Measurements from ENCODE around the gene DYNC1LI1.

DYNC1LI1 gene

DNA sequence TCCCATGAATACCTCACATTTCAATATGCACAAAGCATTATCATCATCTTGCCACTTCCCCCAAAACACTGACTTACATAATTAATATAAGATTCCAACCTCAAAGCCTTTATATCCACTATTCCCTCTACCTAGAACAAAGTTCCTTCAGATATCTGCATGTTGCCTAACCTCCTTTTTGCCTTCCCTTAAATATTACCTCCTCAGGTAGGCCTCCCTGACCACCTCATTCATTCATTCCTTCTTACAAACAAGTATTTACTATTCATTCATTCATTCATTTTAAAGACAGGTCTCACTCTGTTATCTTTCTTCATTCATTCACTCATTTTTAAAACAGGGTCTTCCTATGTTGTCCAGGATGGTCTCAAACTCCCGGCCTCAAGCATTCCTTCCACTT, 18.6 kb downstream of the DYNC1LI1 start:
- no peak overlapping the region for H3K4me2 ChIP-seq (ENCODE audit: low read length)
- H2BK120ac ChIP-seq (ENCODE audit: insufficient read depth, low read length, poor library complexity): no peak overlapping the region
- H2AK5ac ChIP-seq (ENCODE audit: low read length): no peak overlapping the region
- no peak overlapping the region for H3K18ac ChIP-seq (ENCODE audit: low read length)
- no peak overlapping the region for H4K12ac ChIP-seq (ENCODE audit: low read depth, low read length)
- no peaks in the 10 kb centered on the region for H3K9me3 ChIP-seq (ENCODE audit: insufficient read depth, low read depth, low read length)
- H3K79me2 ChIP-seq (ENCODE audit: control insufficient read depth, insufficient read depth, low read length, poor library complexity): no peaks in the 10 kb centered on the region
- H3K27ac ChIP-seq (ENCODE audit: low read depth, low read length): no peak overlapping the region
- no peaks in the 10 kb centered on the region for H3K79me1 ChIP-seq (ENCODE audit: low read length)
- no peaks in the 10 kb centered on the region for H3K27me3 ChIP-seq (ENCODE audit: insufficient read depth, low read length)
- H4K91ac ChIP-seq (ENCODE audit: low read depth, low read length): no peak overlapping the region
- WGBS (ENCODE audit: extremely low coverage, insufficient coverage, insufficient read length): no CpG with 5 or more reads among the region's 1 CpG
- H2BK5ac ChIP-seq (ENCODE audit: low read depth, low read length, poor library complexity): no peak overlapping the region
- no peak overlapping the region for H3K9ac ChIP-seq (ENCODE audit: low read length)
- no peak overlapping the region for H2BK12ac ChIP-seq (ENCODE audit: low read length)
- no peak overlapping the region for H2AFZ ChIP-seq (ENCODE audit: insufficient read depth, low read length, poor library complexity)
- no peak overlapping the region for H3K14ac ChIP-seq (ENCODE audit: low read length)
- H3K36me3 ChIP-seq (ENCODE audit: control insufficient read depth in 1 of 2, insufficient read depth in 2 of 2, low read length in 2 of 2): no peaks in the 10 kb centered on the region
- H3K4me1 ChIP-seq (ENCODE audit: control insufficient read depth in 1 of 2, insufficient read depth in 2 of 2, low read length in 2 of 2): no peaks in the 10 kb centered on the region
- H3K4me3 ChIP-seq (ENCODE audit: low read depth, low read length): no peak overlapping the region
- no peak overlapping the region for H4K8ac ChIP-seq (ENCODE audit: low read depth, low read length)
- DNase-seq: no peak
- no peak overlapping the region for H3K23ac ChIP-seq (ENCODE audit: low read length)
- no peak overlapping the region for H3K4ac ChIP-seq (ENCODE audit: low read depth, low read length)

DNA sequence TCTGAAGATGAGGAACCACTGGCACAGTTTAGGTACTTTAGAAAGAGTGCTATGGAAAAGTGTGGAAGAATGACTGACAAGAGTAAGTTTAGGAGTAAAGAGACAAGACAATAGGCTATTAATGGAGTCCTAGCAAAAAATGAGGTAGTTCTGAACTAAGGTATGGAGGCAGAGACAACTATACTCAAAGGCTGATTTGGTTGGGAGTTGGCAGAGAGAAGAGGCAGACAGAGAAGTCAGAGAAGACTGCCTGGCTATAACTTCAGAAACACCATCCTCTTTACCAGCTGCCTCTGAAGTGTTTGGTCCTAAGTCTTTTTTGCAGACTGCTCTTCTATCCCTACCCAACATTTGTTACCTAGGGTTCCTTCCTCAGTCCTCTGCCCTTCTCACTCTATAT, 19.2 kb downstream of the DYNC1LI1 start:
- H3K27ac ChIP-seq (ENCODE audit: low read depth, low read length): no peak overlapping the region
- no peak overlapping the region for H3K23ac ChIP-seq (ENCODE audit: low read length)
- no peak overlapping the region for H3K4me2 ChIP-seq (ENCODE audit: low read length)
- no peak overlapping the region for H2AFZ ChIP-seq (ENCODE audit: insufficient read depth, low read length, poor library complexity)
- H3K9me3 ChIP-seq (ENCODE audit: insufficient read depth, low read depth, low read length): no peaks in the 10 kb centered on the region
- H4K8ac ChIP-seq (ENCODE audit: low read depth, low read length): no peak overlapping the region
- H3K18ac ChIP-seq (ENCODE audit: low read length): no peak overlapping the region
- no peak overlapping the region for H2BK12ac ChIP-seq (ENCODE audit: low read length)
- no peaks in the 10 kb centered on the region for H3K4me1 ChIP-seq (ENCODE audit: control insufficient read depth in 1 of 2, insufficient read depth in 2 of 2, low read length in 2 of 2)
- no peak overlapping the region for H3K4ac ChIP-seq (ENCODE audit: low read depth, low read length)
- H3K79me1 ChIP-seq (ENCODE audit: low read length): no peaks in the 10 kb centered on the region
- DNase-seq: no peak
- no peak overlapping the region for H3K4me3 ChIP-seq (ENCODE audit: low read depth, low read length)
- no peak overlapping the region for H2BK5ac ChIP-seq (ENCODE audit: low read depth, low read length, poor library complexity)
- H4K91ac ChIP-seq (ENCODE audit: low read depth, low read length): no peak overlapping the region
- H3K9ac ChIP-seq (ENCODE audit: low read length): no peak overlapping the region
- H2BK120ac ChIP-seq (ENCODE audit: insufficient read depth, low read length, poor library complexity): no peak overlapping the region
- H4K12ac ChIP-seq (ENCODE audit: low read depth, low read length): no peak overlapping the region
- H3K14ac ChIP-seq (ENCODE audit: low read length): no peak overlapping the region
- H2AK5ac ChIP-seq (ENCODE audit: low read length): no peak overlapping the region
- no peaks in the 10 kb centered on the region for H3K36me3 ChIP-seq (ENCODE audit: control insufficient read depth in 1 of 2, insufficient read depth in 2 of 2, low read length in 2 of 2)
- no peaks in the 10 kb centered on the region for H3K79me2 ChIP-seq (ENCODE audit: control insufficient read depth, insufficient read depth, low read length, poor library complexity)
- H3K27me3 ChIP-seq (ENCODE audit: insufficient read depth, low read length): no peaks in the 10 kb centered on the region

DNA sequence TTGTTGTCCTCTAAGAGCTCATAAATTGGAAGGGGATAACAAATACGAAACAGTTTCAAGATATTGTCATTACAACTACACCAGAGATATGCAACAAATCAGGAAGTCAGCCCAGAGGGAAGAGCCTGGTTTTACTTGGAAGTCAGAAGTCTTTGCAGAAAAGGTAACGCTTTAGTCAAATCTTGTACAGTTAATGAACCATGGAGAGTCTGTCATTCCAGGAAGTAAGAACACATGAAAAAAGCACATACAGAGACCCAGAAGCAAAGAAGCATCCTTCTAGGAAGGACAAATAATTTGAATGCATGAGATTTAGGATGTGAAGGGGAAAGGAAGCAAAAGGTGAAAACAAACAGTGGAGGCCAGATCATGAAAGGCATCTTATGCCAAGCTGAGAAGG, 19.6 kb downstream of the DYNC1LI1 start:
- no peak overlapping the region for H2AK5ac ChIP-seq (ENCODE audit: low read length)
- no peak overlapping the region for H2BK120ac ChIP-seq (ENCODE audit: insufficient read depth, low read length, poor library complexity)
- no peaks in the 10 kb centered on the region for H3K79me1 ChIP-seq (ENCODE audit: low read length)
- no peak overlapping the region for H3K4me2 ChIP-seq (ENCODE audit: low read length)
- no peak overlapping the region for H4K12ac ChIP-seq (ENCODE audit: low read depth, low read length)
- no peak overlapping the region for H3K9ac ChIP-seq (ENCODE audit: low read length)
- no peak overlapping the region for H4K8ac ChIP-seq (ENCODE audit: low read depth, low read length)
- no peak for DNase-seq
- no peaks in the 10 kb centered on the region for H3K79me2 ChIP-seq (ENCODE audit: control insufficient read depth, insufficient read depth, low read length, poor library complexity)
- H2AFZ ChIP-seq (ENCODE audit: insufficient read depth, low read length, poor library complexity): no peak overlapping the region
- no peak overlapping the region for H3K23ac ChIP-seq (ENCODE audit: low read length)
- H3K4ac ChIP-seq (ENCODE audit: low read depth, low read length): no peak overlapping the region
- H4K91ac ChIP-seq (ENCODE audit: low read depth, low read length): no peak overlapping the region
- H3K4me3 ChIP-seq (ENCODE audit: low read depth, low read length): no peak overlapping the region
- no peak overlapping the region for H2BK12ac ChIP-seq (ENCODE audit: low read length)
- no peaks in the 10 kb centered on the region for H3K27me3 ChIP-seq (ENCODE audit: insufficient read depth, low read length)
- no CpG with 5 or more reads among the region's 2 CpGs for WGBS (ENCODE audit: extremely low coverage, insufficient coverage, insufficient read length)
- H3K9me3 ChIP-seq (ENCODE audit: insufficient read depth, low read depth, low read length): no peaks in the 10 kb centered on the region
- no peak overlapping the region for H3K14ac ChIP-seq (ENCODE audit: low read length)
- no peak overlapping the region for H2BK5ac ChIP-seq (ENCODE audit: low read depth, low read length, poor library complexity)
- H3K27ac ChIP-seq (ENCODE audit: low read depth, low read length): no peak overlapping the region
- no peak overlapping the region for H3K18ac ChIP-seq (ENCODE audit: low read length)
- H3K36me3 ChIP-seq (ENCODE audit: control insufficient read depth in 1 of 2, insufficient read depth in 2 of 2, low read length in 2 of 2): no peaks in the 10 kb centered on the region
- H3K4me1 ChIP-seq (ENCODE audit: control insufficient read depth in 1 of 2, insufficient read depth in 2 of 2, low read length in 2 of 2): no peaks in the 10 kb centered on the region

DNA sequence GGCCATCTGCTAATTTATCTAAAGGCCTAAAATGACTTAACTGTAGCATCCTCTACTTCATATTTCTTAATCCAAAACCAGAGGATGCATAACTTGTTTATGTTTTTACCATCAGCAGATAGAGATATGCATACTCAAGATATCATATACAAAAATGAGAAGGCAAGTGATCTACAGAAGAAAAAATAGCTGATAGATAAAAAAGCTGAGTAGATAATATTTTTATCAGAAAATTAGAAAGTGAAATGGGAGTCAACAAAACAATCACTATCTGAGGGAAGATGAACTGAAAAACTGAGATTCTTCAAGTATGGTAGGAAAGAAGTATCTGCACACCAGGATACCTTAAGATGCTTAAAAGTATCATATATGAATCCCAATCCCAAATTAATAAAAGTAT, 25.4 kb downstream of the DYNC1LI1 start:
- Histone ChIP-seq H3K79me2 (ENCODE audit: control insufficient read depth, insufficient read depth, low read length, poor library complexity) (no peaks in the 10 kb centered on the region), H4K91ac (ENCODE audit: low read depth, low read length) (no peak overlapping the region), H3K14ac (ENCODE audit: low read length) (no peak overlapping the region), H3K23ac (ENCODE audit: low read length) (no peak overlapping the region), H3K4ac (ENCODE audit: low read depth, low read length) (no peak overlapping the region), H3K9ac (ENCODE audit: low read length) (no peak overlapping the region), H2AFZ (ENCODE audit: insufficient read depth, low read length, poor library complexity) (no peak overlapping the region), H2AK5ac (ENCODE audit: low read length) (no peak overlapping the region), H3K9me3 (ENCODE audit: insufficient read depth, low read depth, low read length) (no peaks in the 10 kb centered on the region), H2BK5ac (ENCODE audit: low read depth, low read length, poor library complexity) (no peak overlapping the region), H2BK120ac (ENCODE audit: insufficient read depth, low read length, poor library complexity) (no peak overlapping the region), H3K36me3 (ENCODE audit: control insufficient read depth in 1 of 2, insufficient read depth in 2 of 2, low read length in 2 of 2) (no peaks in the 10 kb centered on the region), H3K79me1 (ENCODE audit: low read length) (no peaks in the 10 kb centered on the region), H4K8ac (ENCODE audit: low read depth, low read length) (no peak overlapping the region), H4K12ac (ENCODE audit: low read depth, low read length) (no peak overlapping the region), H3K27me3 (ENCODE audit: insufficient read depth, low read length) (no peaks in the 10 kb centered on the region), H3K27ac (ENCODE audit: low read depth, low read length) (no peak overlapping the region), H3K18ac (ENCODE audit: low read length) (no peak overlapping the region), H3K4me2 (ENCODE audit: low read length) (no peak overlapping the region), H2BK12ac (ENCODE audit: low read length) (no peak overlapping the region), H3K4me1 (ENCODE audit: control insufficient read depth in 1 of 2, insufficient read depth in 2 of 2, low read length in 2 of 2) (peaks cover 0 to 2% of the 10 kb centered on the region in 2 experiments), H3K4me3 (ENCODE audit: low read depth, low read length) (no peak overlapping the region)
- DNase-seq: no peak

DNA sequence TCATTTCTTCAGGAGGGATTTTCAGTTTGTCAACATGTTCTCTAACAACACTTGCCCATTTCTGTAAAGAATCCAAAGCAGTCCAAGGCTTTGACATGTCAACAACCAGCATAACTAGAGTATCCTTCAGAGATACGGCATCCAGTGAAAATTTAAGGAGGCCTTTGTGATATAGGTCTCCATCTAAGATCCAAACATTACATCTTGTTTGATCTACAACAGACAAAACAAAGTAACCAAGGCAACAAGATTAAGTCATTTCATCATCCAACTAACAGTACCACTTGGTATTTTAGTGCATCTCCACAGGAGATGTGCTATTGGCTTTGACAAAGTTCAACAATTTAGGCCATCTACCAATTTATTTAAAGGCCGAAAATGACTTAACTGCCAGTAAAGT, 25.8 kb downstream of the DYNC1LI1 start:
- peaks cover 0 to 2% of the 10 kb centered on the region in 2 experiments for H3K4me1 ChIP-seq (ENCODE audit: control insufficient read depth in 1 of 2, insufficient read depth in 2 of 2, low read length in 2 of 2)
- no peaks in the 10 kb centered on the region for H3K79me1 ChIP-seq (ENCODE audit: low read length)
- no peak overlapping the region for H4K91ac ChIP-seq (ENCODE audit: low read depth, low read length)
- no peak overlapping the region for H3K23ac ChIP-seq (ENCODE audit: low read length)
- H3K4me2 ChIP-seq (ENCODE audit: low read length): no peak overlapping the region
- H4K12ac ChIP-seq (ENCODE audit: low read depth, low read length): no peak overlapping the region
- H2BK12ac ChIP-seq (ENCODE audit: low read length): no peak overlapping the region
- no peak overlapping the region for H3K9ac ChIP-seq (ENCODE audit: low read length)
- no CpG with 5 or more reads among the region's 2 CpGs for WGBS (ENCODE audit: extremely low coverage, insufficient coverage, insufficient read length)
- H3K27me3 ChIP-seq (ENCODE audit: insufficient read depth, low read length): no peaks in the 10 kb centered on the region
- H3K36me3 ChIP-seq (ENCODE audit: control insufficient read depth in 1 of 2, insufficient read depth in 2 of 2, low read length in 2 of 2): peaks cover 0 to under 1% of the 10 kb centered on the region in 2 experiments
- H3K18ac ChIP-seq (ENCODE audit: low read length): no peak overlapping the region
- no peak overlapping the region for H2BK5ac ChIP-seq (ENCODE audit: low read depth, low read length, poor library complexity)
- H3K4ac ChIP-seq (ENCODE audit: low read depth, low read length): no peak overlapping the region
- no peak overlapping the region for H3K4me3 ChIP-seq (ENCODE audit: low read depth, low read length)
- no peak overlapping the region for H4K8ac ChIP-seq (ENCODE audit: low read depth, low read length)
- no peaks in the 10 kb centered on the region for H3K79me2 ChIP-seq (ENCODE audit: control insufficient read depth, insufficient read depth, low read length, poor library complexity)
- no peaks in the 10 kb centered on the region for H3K9me3 ChIP-seq (ENCODE audit: insufficient read depth, low read depth, low read length)
- H2BK120ac ChIP-seq (ENCODE audit: insufficient read depth, low read length, poor library complexity): no peak overlapping the region
- H3K14ac ChIP-seq (ENCODE audit: low read length): no peak overlapping the region
- no peak overlapping the region for H2AK5ac ChIP-seq (ENCODE audit: low read length)
- DNase-seq: peak in 1 of 2 donors; percentile 71
- H3K27ac ChIP-seq (ENCODE audit: low read depth, low read length): no peak overlapping the region
- no peak overlapping the region for H2AFZ ChIP-seq (ENCODE audit: insufficient read depth, low read length, poor library complexity)

All from trophoblast cell (in vitro differentiated cells and primary cell).